Immature natural killer cell (primary cell): ENCODE measurements around the gene IL17B. TPM values are rescaled to one million over a fixed set of nuclear protein-coding genes. Genes with fewer than 3 reads are reported as not detected.

ENCODE experiments used
- DNase-seq, 3 donors: peaks; one replicate each; pipeline ENCODE4 v3.0.0; 2022; ENCODE audit warnings: mixed read lengths in 1 of 3
- H3K27ac Mint-ChIP-seq, 6 donors: one replicate each; pipeline ENCODE4 v1.8.0; 2020; ENCODE audit warnings: mixed read lengths in 6 of 6, mild to moderate bottlenecking in 5 of 6, inconsistent platforms in 4 of 6, moderate library complexity in 3 of 6
- H3K27me3 Mint-ChIP-seq, 3 donors: one replicate each; pipeline ENCODE4 v1.8.0; 2020 to 2021; ENCODE audit warnings: low read depth in 3 of 3, mild to moderate bottlenecking in 3 of 3, mixed read lengths in 3 of 3, moderate library complexity in 3 of 3, inconsistent platforms in 1 of 3
- H3K36me3 Mint-ChIP-seq, 3 donors: one replicate each; pipeline ENCODE4 v1.8.0; 2020; ENCODE audit warnings: mixed read lengths in 3 of 3, inconsistent platforms in 2 of 3, mild to moderate bottlenecking in 2 of 3
- H3K4me1 Mint-ChIP-seq, 2 donors: one replicate each; pipeline ENCODE4 v1.8.0; 2020; ENCODE audit warnings: inconsistent platforms in 2 of 2, mild to moderate bottlenecking in 2 of 2, mixed read lengths in 2 of 2, moderate library complexity in 1 of 2
- H3K4me3 Mint-ChIP-seq, 5 donors: one replicate each; pipeline ENCODE4 v1.8.0; 2020; ENCODE audit warnings: mild to moderate bottlenecking in 5 of 5, mixed read lengths in 5 of 5, inconsistent platforms in 3 of 5, moderate library complexity in 3 of 5
- H3K9me3 Mint-ChIP-seq, 6 donors: one replicate each; pipeline ENCODE4 v1.8.0; 2020; ENCODE audit warnings: mild to moderate bottlenecking in 6 of 6, mixed read lengths in 6 of 6, inconsistent platforms in 4 of 6, moderate library complexity in 3 of 6
- polyA plus RNA-seq, 3 donors: library from polyadenylated mRNA; unstranded; fragments of 300-500 nt; fragmentation: Illumina TruSeq; gene quantifications; one replicate each; pipeline ENCODE4 v1.2.3, GENCODE V29; 2021

The IL17B gene
- polyA plus RNA-seq, 3 donors from 2014 or later, result not detected

- Mint-ChIP-seq H3K9me3 (no peaks in the 10 kb centered on the region), H3K36me3 (peaks cover 5 to 9% (median 5%) of the 10 kb centered on the region in 3 donors), H3K27ac (peak overlapping the region; percentile 43 to 89 (median 84)), H3K27me3 (peaks cover 0 to 7% (median 2%) of the 10 kb centered on the region in 3 donors), H3K4me3 (peak overlapping the region; percentile 88 to 94 (median 89)), H3K4me1 (peaks cover 26 to 49% of the 10 kb centered on the region in 2 donors)
- DNase-seq, result no peak
Measured at GRCh38 chr5:149358868-149359495, 20.1 kb downstream of the IL17B start.

GRCh38 chr5:149358294-149358651, 20.8 kb downstream of the IL17B start:
- Mint-ChIP-seq H3K4me1 (peaks cover 26 to 50% of the 10 kb centered on the region in 2 donors), H3K9me3 (no peaks in the 10 kb centered on the region), H3K27me3 (peaks cover 0 to 7% (median 2%) of the 10 kb centered on the region in 3 donors), H3K36me3 (peaks cover 5 to 10% (median 9%) of the 10 kb centered on the region in 3 donors), H3K27ac (peak overlapping the region; percentile 76 to 89 (median 84)), H3K4me3 (peak overlapping the region; percentile 88 to 94 (median 89))
- DNase-seq, result peak in 1 of 3 donors; percentile 25

DNA sequence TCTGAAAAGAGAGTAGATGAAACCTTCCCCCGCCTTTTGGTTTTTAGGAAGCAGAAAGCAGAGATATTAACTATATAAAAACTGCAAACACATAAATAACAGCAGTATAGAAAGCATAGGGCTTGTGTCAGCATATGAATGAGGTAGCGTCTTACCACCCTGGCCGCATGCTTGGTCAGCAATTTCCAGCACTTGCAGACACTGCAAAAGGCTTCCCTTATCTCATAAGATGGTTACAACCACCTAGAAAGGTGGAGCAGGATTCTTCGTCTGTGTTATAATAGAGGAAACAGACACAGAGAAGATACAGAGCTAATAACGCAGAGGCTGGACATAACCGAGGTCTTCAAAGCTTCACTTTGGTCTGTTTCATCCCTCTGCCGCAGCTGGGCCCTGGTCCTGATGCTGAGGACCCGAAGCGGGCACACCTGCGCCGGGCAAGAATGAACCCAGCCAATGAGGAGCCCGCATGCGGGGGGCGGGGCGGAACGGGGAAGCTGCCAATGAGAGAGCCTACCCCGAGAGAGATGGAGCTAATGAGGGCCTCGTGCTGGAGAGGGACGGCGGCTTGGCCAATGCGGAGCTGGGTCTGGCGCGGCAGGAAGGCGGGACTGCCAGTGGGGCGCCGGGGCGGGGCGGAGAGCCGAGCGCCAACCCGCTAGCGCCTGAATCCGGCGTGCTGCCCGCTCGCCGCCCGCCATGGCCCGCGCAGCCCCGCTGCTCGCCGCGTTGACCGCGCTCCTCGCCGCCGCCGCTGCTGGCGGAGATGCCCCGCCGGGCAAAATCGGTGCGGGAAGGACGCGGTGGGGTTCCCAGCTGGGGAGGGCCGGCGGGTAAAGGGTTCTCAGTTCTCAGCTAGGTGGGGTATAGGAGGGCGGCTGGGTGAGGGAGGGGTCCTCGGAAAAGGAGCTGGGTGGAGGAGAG, 21.5 kb downstream of the IL17B start, which contains the start of gene PCYOX1L:
PCYOX1L (plus strand) TSS at position 677 of the 924 bp plus-strand sequence; CDS start at position 700, 23 bp downstream.
- Mint-ChIP-seq H3K4me1 (peaks cover 26 to 50% of the 10 kb centered on the region in 2 donors), H3K27ac (peak within 1 kb of the TSS; percentile 76 to 89 (median 86)), H3K36me3 (peaks cover 7 to 12% (median 10%) of the 10 kb centered on the region in 3 donors), H3K4me3 (peak within 1 kb of the TSS; percentile 88 to 94 (median 89)), H3K27me3 (peaks cover 0 to 7% (median 2%) of the 10 kb centered on the region in 3 donors), H3K9me3 (no peaks in the 10 kb centered on the region)
- peak; percentile 89 to 96 (median 95) for DNase-seq

- Mint-ChIP-seq H3K4me1 (peaks cover 26 to 50% of the 10 kb centered on the region in 2 donors), H3K9me3 (no peaks in the 10 kb centered on the region), H3K4me3 (no peak overlapping the region), H3K27me3 (peaks cover 0 to 7% (median 2%) of the 10 kb centered on the region in 3 donors), H3K36me3 (peaks cover 13 to 22% (median 19%) of the 10 kb centered on the region in 3 donors), H3K27ac (peak overlapping the region in 2 of 6 donors; percentile 21 to 30)
- no peak for DNase-seq
Measured at GRCh38 chr5:149356391-149356790, 22.7 kb downstream of the IL17B start.

DNA sequence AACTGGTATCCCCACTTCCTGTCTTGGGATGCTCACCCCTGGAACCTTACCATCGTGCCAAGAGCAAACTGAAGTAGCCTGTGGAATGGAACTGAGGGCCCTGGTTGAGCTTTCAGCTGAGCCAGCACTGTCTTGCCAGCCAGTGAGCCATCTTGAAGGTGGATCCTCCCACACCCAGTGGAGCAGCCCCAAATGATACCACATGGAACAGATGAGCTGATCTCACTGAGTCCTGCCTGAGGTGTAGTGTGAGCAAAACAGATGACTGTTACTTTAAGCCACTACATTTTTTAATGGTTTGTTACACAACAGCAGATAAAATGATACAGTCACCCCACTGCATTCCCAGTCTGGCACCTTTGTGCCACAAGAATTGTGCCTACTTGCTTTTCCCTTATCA, 23.4 kb downstream of the IL17B start:
- Mint-ChIP-seq H3K36me3 (peaks cover 14 to 26% (median 21%) of the 10 kb centered on the region in 3 donors), H3K27me3 (peaks cover 0 to 7% (median 2%) of the 10 kb centered on the region in 3 donors), H3K9me3 (no peaks in the 10 kb centered on the region), H3K4me3 (no peak overlapping the region), H3K4me1 (peaks cover 26 to 50% of the 10 kb centered on the region in 2 donors), H3K27ac (peak overlapping the region in 2 of 6 donors; percentile 21 to 29)
- no peak for DNase-seq

- H3K27me3 Mint-ChIP-seq, result peaks cover 0 to 7% (median 0%) of the 10 kb centered on the region in 3 donors
- H3K36me3 Mint-ChIP-seq, result peaks cover 27 to 41% (median 30%) of the 10 kb centered on the region in 3 donors
Measured at GRCh38 chr5:149353911-149354310, 25.2 kb downstream of the IL17B start.

GRCh38 chr5:149352169-149352568, 26.9 kb downstream of the IL17B start:
- Mint-ChIP-seq H3K27ac (peak overlapping the region in 1 of 6 donors; percentile 36), H3K4me1 (peaks cover 18 to 53% of the 10 kb centered on the region in 2 donors), H3K27me3 (peaks cover 0 to 2% (median 0%) of the 10 kb centered on the region in 3 donors), H3K9me3 (no peaks in the 10 kb centered on the region), H3K4me3 (no peak overlapping the region), H3K36me3 (peaks cover 32 to 47% (median 37%) of the 10 kb centered on the region in 3 donors)
- DNase-seq, result no peak

More at GRCh38 chr5:149353911-149354310, 25.2 kb downstream of the IL17B start:
- H3K4me1 Mint-ChIP-seq, result peaks cover 18 to 50% of the 10 kb centered on the region in 2 donors
- no peak overlapping the region for H3K4me3 Mint-ChIP-seq
- peak overlapping the region in 1 of 6 donors; percentile 23 for H3K27ac Mint-ChIP-seq
- no peaks in the 10 kb centered on the region for H3K9me3 Mint-ChIP-seq
- DNase-seq, result no peak

DNA sequence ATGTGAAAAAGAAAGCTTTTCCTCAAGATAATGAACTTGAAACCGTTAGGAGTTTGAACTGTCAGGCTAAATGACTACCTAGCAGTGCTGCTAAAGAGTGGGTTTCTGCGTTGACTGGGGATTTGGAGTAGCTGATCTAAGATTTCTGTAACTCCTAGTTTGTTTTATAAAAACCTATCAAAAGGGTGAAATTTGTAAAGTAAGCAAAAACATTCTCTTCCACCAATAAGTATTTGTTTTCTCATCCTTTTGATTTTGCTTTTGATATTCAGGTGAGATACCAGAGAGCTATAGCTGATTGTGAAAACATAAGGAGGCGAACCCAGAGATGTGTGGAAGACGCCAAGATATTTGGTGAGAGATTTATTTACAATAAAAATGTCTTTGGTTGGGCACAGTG, 29.7 kb downstream of the IL17B start:
- peaks cover 38 to 58% of the 10 kb centered on the region in 2 donors for H3K4me1 Mint-ChIP-seq
- H3K27ac Mint-ChIP-seq, result no peak overlapping the region
- no peak for DNase-seq
- H3K27me3 Mint-ChIP-seq, result peaks cover 2 to 9% (median 3%) of the 10 kb centered on the region in 3 donors
- H3K4me3 Mint-ChIP-seq, result no peak overlapping the region
- peaks cover 27 to 42% (median 31%) of the 10 kb centered on the region in 3 donors for H3K36me3 Mint-ChIP-seq
- H3K9me3 Mint-ChIP-seq, result no peaks in the 10 kb centered on the region

DNA sequence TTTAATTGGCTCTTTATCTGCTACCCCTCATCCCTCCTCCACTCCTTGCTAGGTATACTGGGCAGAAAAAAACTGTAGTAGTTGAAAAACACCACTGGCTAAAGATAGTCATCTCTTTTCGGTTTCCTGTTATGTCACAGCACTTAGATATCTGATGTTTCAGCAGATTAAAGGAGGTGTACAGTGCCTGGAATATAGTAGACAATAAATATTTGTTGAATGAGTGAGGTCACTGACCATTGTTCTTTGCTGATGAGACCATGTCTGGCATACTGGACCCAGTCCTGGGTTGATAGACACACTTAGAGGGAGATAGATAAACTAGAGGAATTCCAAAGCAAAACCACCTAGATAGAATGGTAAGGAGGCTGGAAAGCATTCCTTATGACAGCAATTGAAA, 30.6 kb downstream of the IL17B start:
- Mint-ChIP-seq H3K9me3 (no peaks in the 10 kb centered on the region), H3K27ac (peak overlapping the region in 2 of 6 donors; percentile 13 to 38), H3K4me1 (peaks cover 43 to 60% of the 10 kb centered on the region in 2 donors), H3K4me3 (peak overlapping the region in 1 of 5 donors; percentile 55), H3K36me3 (peaks cover 27 to 40% (median 28%) of the 10 kb centered on the region in 3 donors), H3K27me3 (peaks cover 2 to 13% (median 3%) of the 10 kb centered on the region in 3 donors)
- DNase-seq, result no peak

DNA sequence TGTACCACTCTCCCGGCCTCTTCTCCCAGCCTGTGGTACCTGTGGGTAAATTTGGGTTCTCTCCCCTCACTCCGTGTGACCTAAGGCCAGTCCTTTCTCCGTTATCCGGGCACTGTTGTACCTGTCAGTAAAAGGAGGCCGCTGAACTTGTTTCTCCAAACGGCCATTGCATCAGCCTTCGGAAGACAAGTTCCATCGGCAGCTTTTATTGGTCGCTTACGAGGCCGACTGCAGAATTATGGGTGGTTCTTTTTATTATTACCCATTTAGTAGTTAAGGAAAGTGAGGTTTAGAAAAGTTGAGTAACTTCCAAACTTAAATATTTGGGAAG, 33.2 kb downstream of the IL17B start:
- Mint-ChIP-seq H3K4me3 (peak overlapping the region; percentile 86 to 94 (median 92)), H3K4me1 (peaks cover 43 to 60% of the 10 kb centered on the region in 2 donors), H3K9me3 (no peaks in the 10 kb centered on the region), H3K36me3 (peaks cover 16 to 23% (median 19%) of the 10 kb centered on the region in 3 donors), H3K27me3 (peaks cover 2 to 13% (median 3%) of the 10 kb centered on the region in 3 donors), H3K27ac (peak overlapping the region; percentile 85 to 93 (median 92))
- DNase-seq, result no peak

GRCh38 chr5:149345147-149345891, 33.8 kb downstream of the IL17B start, which contains the start of gene GRPEL2:
GRPEL2 (plus strand) TSS chr5:149345499; CDS start chr5:149345540, 41 bp downstream.
- Mint-ChIP-seq H3K4me3 (peak within 1 kb of the TSS; percentile 86 to 94 (median 92)), H3K4me1 (peaks cover 43 to 58% of the 10 kb centered on the region in 2 donors), H3K36me3 (peaks cover 14 to 17% (median 15%) of the 10 kb centered on the region in 3 donors), H3K27me3 (peaks cover 2 to 13% (median 3%) of the 10 kb centered on the region in 3 donors), H3K27ac (peak within 1 kb of the TSS; percentile 85 to 93 (median 92)), H3K9me3 (no peaks in the 10 kb centered on the region)
- DNase-seq, result peak; percentile 79 to 84 (median 79)

DNA sequence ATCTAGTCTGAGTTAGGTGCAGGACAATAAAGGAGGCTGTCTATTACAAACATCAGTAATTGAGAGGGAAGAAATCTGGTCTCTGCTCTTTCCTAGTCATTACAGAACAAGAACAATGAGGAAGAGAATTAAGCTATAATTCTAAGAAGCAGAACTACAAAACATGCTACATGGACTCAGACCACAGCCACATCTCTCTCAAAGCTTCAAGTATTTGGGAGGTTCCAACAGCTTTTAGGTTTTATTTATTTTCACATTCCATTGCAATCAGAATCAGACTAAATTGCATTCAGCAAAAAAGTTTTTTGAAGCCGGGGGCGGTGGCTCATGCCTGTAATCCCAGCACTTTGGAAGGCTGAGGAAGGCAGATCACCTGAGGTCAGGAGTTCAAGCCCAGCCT, 34.9 kb downstream of the IL17B start:
- Mint-ChIP-seq H3K36me3 (peaks cover 6 to 7% (median 6%) of the 10 kb centered on the region in 3 donors), H3K27ac (peak overlapping the region in 5 of 6 donors; percentile 18 to 93 (median 77)), H3K27me3 (peaks cover 2 to 13% (median 3%) of the 10 kb centered on the region in 3 donors), H3K9me3 (no peaks in the 10 kb centered on the region), H3K4me1 (peaks cover 43 to 48% of the 10 kb centered on the region in 2 donors), H3K4me3 (peak overlapping the region; percentile 7 to 40 (median 26))
- DNase-seq, result no peak

DNA sequence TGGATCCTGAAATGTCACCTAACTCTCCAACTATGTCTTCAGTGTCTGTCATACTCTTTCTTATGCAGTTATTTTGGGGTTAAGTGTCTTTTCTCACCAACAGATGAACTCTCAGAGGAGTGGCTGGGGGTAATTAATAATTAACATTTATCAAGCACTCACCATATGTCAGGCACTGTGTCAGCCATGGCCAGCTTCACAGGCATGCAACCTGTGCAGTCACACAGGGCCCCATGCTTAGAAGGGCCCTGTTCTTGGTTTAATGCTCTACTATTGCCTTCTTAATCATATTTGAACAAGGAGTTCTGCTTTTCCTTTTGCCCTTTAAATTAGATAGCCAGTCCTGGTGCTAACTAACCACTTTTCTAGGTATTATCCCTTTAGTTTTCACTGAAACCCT, 37.2 kb downstream of the IL17B start:
- peaks cover 2 to 9% (median 3%) of the 10 kb centered on the region in 3 donors for H3K27me3 Mint-ChIP-seq
- peaks cover 28% of the 10 kb centered on the region in 2 donors for H3K4me1 Mint-ChIP-seq
- peak overlapping the region in 1 of 6 donors; percentile 14 for H3K27ac Mint-ChIP-seq
- peaks cover 0 to 4% (median 0%) of the 10 kb centered on the region in 3 donors for H3K36me3 Mint-ChIP-seq
- no peak overlapping the region for H3K4me3 Mint-ChIP-seq
- DNase-seq, result no peak
- H3K9me3 Mint-ChIP-seq, result no peaks in the 10 kb centered on the region
